H7 (cell line): ENCODE data around the gene RAI1. TPM values are rescaled to one million over a fixed set of nuclear protein-coding genes. Genes with fewer than 3 reads are reported as not detected.

Experiments
- DNase-seq: peaks from one replicate; pipeline ENCODE4 v3.0.0; 2012
- H3K27me3 ChIP-seq: 2 replicates; pipeline ENCODE4 v1.6.0; 2011; ENCODE audit warnings: mild to moderate bottlenecking, low read length; ENCODE audit not compliant: control insufficient read depth, insufficient read depth
- H3K36me3 ChIP-seq: replicated peaks from 2 replicates; pipeline ENCODE4 v1.5.1; 2011; ENCODE audit warnings: low read length; ENCODE audit not compliant: control insufficient read depth, insufficient read depth
- H3K4me3 ChIP-seq: 2 replicates; pipeline ENCODE4 v1.5.1; 2011; ENCODE audit warnings: low read depth, mild to moderate bottlenecking, control low read depth, low read length, moderate library complexity; ENCODE audit not compliant: insufficient read depth
- total RNA-seq: library from RNA; depleted of rRNA; stranded (reverse); fragments of >200 nt; shearing (Covaris generic); gene quantifications from 2 replicates; pipeline ENCODE4 v1.2.3, GENCODE V29; 2014

The RAI1 gene
- total RNA-seq, 1 experiment from 2014 or later = 11.3 TPM

DNA sequence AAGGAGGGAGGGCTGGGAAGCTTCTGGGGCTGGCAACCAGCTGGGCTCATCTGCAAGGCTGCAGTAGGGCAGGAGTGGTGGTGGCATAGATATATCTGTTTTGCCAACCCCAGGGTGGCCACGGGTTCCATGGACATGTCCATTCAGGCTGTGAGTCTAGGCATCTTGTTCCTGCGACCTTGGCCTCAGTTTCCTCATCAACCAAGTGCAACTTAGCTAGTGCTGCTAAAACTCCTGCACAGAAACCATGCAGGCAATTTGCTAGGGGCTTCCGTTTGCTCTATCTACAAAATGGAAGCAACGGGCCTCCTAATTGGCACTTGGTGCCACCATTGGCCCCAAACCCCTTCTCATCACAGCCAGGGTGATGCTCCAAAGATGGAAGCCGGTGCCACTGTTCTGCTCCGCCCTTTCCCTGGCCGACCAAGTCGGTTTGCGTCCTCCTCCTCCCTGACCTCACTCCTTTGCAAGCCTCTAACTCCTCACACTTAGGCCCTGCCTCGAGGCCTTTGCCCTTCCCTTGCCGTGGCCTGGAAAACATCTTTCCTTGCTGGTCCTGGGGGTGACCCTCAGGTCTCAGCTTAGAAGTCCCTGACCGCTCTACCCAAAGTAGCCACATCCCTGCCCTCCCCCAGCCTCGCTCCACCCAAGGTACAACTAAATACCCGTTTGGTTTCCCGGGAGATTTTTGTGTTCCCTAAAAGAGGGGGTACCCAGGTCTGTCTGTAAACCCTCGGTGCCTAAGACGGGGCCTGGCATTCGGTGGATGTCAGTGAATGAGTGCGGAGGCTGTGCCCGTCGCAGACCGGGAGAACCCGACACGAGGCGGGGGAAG lies 154.4 kb downstream of the RAI1 start:
- DNase-seq = no peak
- Histone ChIP-seq H3K27me3 (no peaks in the 10 kb centered on the region), H3K4me3 (peak overlapping the region; percentile 100), H3K36me3 (peaks cover 4% of the 10 kb centered on the region)

GRCh38 chr17:17836250-17836817 lies 155.1 kb downstream of the RAI1 start:
- peaks cover 4% of the 10 kb centered on the region for H3K36me3 ChIP-seq
- H3K4me3 ChIP-seq = peak overlapping the region; percentile 100
- H3K27me3 ChIP-seq = no peaks in the 10 kb centered on the region
- DNase-seq = peak; percentile 98

DNA sequence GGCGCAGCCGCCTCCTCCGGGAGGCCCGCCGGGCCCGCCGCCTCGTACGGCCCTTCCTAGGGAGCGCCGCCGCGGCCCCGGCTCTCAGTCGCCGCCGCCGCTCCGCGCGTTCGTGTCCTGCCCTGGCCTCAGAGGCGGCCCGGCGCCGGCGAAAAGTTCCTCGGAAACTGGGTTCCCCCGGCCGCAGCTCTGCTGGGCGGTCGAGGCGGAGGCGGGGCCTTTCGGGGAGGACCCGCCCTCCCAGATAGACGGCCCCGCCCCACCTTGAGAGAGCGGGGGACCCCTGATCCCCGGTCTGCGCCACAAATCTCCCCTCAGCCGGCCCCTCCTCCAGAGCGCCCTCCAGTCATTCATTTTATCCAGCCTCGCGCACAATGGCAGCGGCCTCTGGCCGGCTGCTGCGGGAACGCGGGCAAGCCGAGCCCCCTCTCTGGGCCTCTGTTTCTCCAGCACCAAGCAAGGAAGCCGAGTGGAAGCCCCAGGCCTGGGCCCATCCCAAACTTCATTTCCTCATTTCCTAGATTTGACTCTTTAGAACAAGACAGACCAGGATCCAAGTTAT lies 155.6 kb downstream of the RAI1 start, which contains the start of gene SREBF1:
Gene SREBF1 (minus strand): TSS at position 169 of the 562 bp plus-strand sequence. CDS start 169 bp downstream, outside the sequence.
- H3K27me3 ChIP-seq = no peaks in the 10 kb centered on the region
- DNase-seq = peak; percentile 99
- peaks cover 4% of the 10 kb centered on the region for H3K36me3 ChIP-seq
- H3K4me3 ChIP-seq = peak within 1 kb of the TSS; percentile 100

DNA sequence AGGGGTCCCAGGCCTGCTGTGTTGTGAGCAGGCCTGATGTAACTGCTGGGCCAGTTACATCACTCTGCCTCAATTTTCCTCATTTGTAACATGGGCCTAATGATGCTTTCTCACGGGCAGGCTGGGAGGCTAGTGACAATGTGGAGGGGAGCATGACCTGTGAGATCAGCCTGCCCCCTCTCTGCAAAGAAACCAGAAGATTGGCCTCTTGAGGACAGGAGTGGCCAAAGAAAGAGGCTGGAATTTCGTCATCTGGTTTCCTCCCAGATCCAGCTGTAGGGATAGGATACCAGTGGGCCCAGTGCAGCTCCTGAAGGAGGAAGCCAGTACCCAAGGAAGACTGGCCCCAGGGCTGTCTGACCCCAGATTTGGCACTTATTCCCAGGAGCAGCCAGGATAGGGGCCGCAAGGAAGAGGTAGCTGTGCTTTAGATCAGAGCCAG lies 156.1 kb downstream of the RAI1 start:
- no peak for DNase-seq
- H3K4me3 ChIP-seq = peak overlapping the region; percentile 100; the same call in 1 of the 2 replicates
- H3K27me3 ChIP-seq = no peaks in the 10 kb centered on the region
- peaks cover 4% of the 10 kb centered on the region for H3K36me3 ChIP-seq

DNA sequence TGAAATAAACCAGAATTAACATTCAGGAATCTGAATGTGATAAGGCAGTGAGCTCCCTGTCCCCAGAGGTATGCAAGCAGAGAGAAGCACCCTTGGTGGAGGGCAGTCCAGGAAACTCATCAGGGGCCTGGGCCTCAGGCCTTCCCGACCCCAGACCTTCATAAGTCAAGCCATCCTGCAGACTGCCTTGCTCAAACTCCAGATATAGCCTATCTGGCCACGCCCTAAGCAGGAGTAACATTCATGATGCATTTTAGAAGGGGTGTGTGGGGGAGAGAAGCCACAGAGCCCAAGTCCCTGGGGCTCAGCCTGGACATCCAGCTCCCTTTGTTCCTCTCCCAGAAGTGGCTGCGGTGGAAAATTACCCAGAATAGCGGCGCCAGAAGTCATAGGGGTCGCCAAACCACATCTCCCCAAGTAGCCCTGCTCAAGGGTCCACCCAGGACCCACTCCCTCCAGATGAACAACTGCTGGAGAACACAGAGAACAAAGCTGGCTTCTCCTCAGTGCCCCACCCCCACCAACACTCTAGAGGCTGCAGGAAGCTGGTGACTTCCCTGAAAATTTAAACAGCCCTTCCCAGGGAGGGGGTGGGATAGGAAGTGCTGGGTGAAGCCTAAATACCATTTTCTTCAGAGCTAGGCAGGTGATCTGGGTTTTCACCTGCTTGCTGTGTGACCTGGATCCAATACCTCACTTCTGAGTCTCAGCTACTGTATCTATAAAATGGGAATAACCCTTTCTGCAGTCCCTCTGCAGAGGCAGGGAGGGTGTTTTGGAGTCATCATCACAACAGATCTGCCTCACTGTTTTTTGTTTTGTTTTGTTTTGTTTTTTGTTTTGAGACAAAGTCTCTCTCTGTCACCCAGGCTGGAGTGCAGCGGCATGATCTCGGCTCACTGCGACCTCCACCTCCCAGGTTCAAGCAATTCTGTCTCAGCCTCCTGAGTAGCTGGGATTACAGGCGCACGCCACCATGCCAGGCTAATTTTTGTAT lies 157.0 kb downstream of the RAI1 start:
- no peak overlapping the region for H3K4me3 ChIP-seq
- peaks cover 4% of the 10 kb centered on the region for H3K36me3 ChIP-seq
- DNase-seq = peak; percentile 80
- H3K27me3 ChIP-seq = no peaks in the 10 kb centered on the region

DNA sequence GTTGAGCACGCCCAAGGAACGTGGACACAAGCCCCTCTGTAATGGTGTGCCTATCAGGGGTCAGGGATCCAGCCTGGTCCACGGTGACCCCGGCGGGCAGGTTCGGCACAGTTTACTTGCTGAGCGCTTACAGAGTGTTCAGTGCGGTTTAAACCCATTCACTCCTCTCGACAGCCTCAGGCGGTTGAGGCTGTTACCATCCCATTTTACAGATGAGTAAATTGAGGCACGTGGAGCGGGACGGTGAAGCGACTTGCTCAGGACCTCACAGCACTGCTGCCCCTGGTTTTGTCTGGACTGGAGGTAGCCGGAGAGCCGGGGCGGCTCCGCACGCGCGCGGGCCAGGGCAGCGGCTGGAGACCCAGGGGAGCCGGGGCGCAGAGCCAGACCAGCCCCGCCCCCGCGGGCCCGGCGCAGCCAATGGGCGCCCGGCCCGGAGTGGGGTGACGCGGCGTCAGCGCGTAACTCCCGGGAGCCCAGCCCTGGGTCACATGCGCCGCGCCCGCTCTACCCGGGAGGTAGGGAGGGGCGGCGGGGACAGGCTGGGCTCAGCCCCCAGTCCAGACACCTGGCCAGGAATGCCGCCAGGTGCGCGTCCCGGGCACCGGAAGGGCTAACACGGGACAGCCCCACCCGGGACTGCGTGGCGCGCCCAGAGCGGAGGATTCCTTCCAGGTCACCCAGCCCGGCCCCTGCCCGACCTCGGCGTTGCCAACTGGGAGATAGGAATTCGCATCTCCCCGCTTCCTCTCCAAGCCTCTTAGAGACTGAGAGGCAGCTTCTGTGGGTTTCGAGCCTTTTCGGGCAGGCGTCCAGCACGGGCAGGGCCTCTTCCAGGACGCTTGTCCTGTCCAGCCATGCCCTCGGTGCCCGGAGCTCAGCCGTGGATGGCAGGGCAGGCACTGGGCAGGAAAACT lies 158.8 kb downstream of the RAI1 start:
- no peaks in the 10 kb centered on the region for H3K27me3 ChIP-seq

GRCh38 chr17:17840751-17841591 lies 159.7 kb downstream of the RAI1 start:
- Histone ChIP-seq H3K36me3 (no peaks in the 10 kb centered on the region), H3K4me3 (peak overlapping the region; percentile 47; the same call in 1 of the 2 replicates), H3K27me3 (no peaks in the 10 kb centered on the region)
- peak; percentile 82 for DNase-seq

More for the DNA sequence above, 158.8 kb downstream of the RAI1 start:
- Histone ChIP-seq H3K36me3 (peaks cover 2% of the 10 kb centered on the region; the same call in 1 of the 2 replicates), H3K4me3 (peak overlapping the region; percentile 60)
- peak; percentile 99 for DNase-seq

DNA sequence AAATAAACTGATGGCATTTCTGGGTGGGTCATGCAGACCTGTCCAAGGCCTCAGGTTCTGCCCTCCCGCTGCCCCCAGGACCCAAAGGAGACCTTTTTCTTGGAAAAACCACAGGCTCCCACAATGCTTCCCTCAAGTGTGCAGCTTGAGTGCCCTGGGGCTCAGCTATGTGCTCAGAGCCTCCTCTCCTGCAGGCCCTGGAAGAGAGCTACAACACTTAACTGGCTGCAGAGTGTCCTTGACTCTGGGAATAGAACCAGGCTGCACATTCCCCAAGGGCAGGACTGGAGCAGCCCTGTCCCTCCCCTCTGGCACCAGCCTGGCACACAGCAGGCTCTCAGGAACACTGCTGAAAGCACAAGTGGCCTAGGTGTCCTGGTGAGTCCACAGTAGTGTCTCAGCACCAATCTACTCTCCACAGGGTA lies 160.4 kb downstream of the RAI1 start:
- H3K27me3 ChIP-seq = no peaks in the 10 kb centered on the region
- no peaks in the 10 kb centered on the region for H3K36me3 ChIP-seq
- DNase-seq = no peak
- no peak overlapping the region for H3K4me3 ChIP-seq

DNA sequence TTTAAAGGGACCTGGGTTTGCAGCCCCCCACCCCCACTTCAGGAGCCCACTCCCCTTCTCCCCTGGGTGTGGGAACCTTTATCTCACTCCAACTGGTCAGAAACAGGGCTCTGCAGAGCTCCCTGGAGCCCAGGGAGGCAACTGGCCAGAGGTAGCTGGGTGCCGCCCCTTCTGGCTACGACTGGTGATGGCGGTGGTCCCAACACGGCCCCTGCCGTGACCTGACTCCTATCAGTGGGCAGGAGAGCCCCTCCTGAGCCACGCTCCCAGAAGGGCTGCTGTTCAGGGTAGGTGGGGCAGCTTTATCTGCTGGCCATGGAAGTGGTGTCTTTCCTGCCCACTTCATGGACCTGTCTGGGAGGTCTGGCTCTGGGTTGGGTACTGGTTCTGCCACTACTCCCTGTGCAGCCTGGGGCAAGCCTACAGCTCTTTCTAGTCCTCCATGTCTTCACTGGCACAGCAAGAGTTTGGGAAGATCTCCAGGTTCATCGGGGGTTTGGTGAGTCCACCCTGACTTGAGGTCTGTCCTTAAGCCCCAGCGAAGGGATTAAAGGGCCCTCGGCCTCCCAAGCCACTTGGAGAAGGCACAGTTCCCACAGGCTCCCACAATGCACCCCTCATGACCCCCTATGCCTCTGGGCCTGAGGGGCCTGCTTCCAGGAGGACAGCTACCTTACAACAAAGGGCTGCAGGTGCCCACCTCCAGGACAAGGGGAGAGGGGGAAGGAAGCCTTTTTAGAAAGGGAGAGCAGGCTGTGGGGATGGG lies 161.0 kb downstream of the RAI1 start:
- no peaks in the 10 kb centered on the region for H3K27me3 ChIP-seq
- no peaks in the 10 kb centered on the region for H3K36me3 ChIP-seq
- no peak for DNase-seq
- H3K4me3 ChIP-seq = no peak overlapping the region

DNA sequence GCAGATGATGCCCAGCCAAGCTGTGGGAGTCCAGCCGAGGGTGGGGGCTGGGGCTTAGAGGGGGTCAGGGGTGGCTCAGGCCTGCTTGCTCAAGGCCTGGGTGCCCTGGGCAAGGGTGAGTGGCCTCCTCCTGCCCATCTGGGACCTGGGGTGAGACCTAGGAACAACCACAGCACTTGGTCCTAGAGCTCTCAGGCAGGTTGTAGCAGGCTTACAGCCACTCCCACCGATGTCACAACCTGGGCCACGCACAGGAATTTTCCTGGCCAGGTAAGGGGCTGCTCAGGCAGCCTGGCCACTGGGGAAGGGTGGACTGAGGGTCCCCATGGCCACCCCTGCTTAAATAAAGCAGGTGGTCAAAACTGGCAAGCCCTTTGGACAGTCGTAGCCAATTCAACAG lies 161.8 kb downstream of the RAI1 start:
- Histone ChIP-seq H3K4me3 (no peak overlapping the region), H3K27me3 (no peaks in the 10 kb centered on the region), H3K36me3 (no peaks in the 10 kb centered on the region)
- no peak for DNase-seq

GRCh38 chr17:17844079-17844478 lies 162.8 kb downstream of the RAI1 start:
- no peaks in the 10 kb centered on the region for H3K36me3 ChIP-seq
- no peak for DNase-seq
- no peak overlapping the region for H3K4me3 ChIP-seq
- no peaks in the 10 kb centered on the region for H3K27me3 ChIP-seq

DNA sequence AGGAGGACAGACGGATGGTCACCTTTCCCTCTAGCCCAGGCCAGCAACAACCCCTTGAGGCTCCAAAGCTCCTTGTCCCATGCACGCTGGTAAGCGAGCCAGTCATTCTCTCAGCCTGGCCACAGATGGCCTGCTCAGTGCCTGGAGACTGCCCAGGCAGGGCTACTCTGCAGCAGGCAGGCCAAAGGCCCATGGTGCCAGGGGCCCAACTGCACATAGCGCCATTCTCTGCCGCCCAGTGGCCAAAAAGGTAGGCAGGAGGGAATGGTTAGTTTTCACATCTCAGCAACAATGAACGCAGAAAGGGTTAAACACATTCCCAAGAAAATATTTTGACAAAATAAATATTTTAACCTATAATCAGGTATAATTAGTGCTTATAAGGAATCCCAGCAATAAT lies 163.2 kb downstream of the RAI1 start:
- Histone ChIP-seq H3K27me3 (no peaks in the 10 kb centered on the region), H3K36me3 (no peaks in the 10 kb centered on the region), H3K4me3 (no peak overlapping the region)
- DNase-seq = no peak
